Transverse colon (tissue), 4 donors: ENCODE data around the gene CPNE1. TPM values are rescaled to one million over a fixed set of nuclear protein-coding genes. Genes with fewer than 3 reads are reported as not detected.
"Not testable (repeated sequence)": the region's sequence is repeated elsewhere in the genome, so short reads cannot be mapped to it uniquely, and the experiment has no call there.

Source experiments
- DNase-seq: peaks from one replicate; pipeline ENCODE4 v3.0.0-alpha.2; 2019
- H3K27ac ChIP-seq, 4 donors: fragments of 200-600 bp; sonication (generic); 2 replicates each; pipeline ENCODE4 v1.5.1; 2016 to 2018; ENCODE audit warnings: inconsistent platforms in 4 of 4
- H3K27me3 ChIP-seq: fragments of 200-600 bp; sonication (generic); 2 replicates; pipeline ENCODE4 v1.5.1; 2017; ENCODE audit warnings: inconsistent platforms
- H3K36me3 ChIP-seq, 4 donors: fragments of 200-600 bp; sonication (generic); 2 replicates each; pipeline ENCODE4 v1.5.1; 2017 to 2019; ENCODE audit warnings: inconsistent platforms in 4 of 4
- H3K4me1 ChIP-seq, 4 donors: fragments of 200-600 bp; sonication (generic); 2 replicates each; pipeline ENCODE4 v1.5.1; 2017 to 2020; ENCODE audit warnings: inconsistent platforms in 4 of 4
- H3K4me3 ChIP-seq, 4 donors: fragments of 200-600 bp; sonication (generic); 1 replicate in 1 of 4; 2 replicates in 3 of 4; pipeline versions ENCODE4 v1.5.1 to v1.6.1; 2017 to 2019; ENCODE audit warnings: inconsistent platforms in 4 of 4
- H3K9me3 ChIP-seq, 2 donors: fragments of 200-600 bp; sonication (generic); 2 replicates each; pipeline ENCODE4 v1.5.1; 2017 to 2019; ENCODE audit warnings: inconsistent platforms in 2 of 2
- EP300 ChIP-seq: sonication (generic); formaldehyde crosslinking; IDR thresholded peaks from one replicate; pipeline ENCODE4 v1.6.1; 2017; ENCODE audit warnings: antibody characterized with exemption, low read depth
- POLR2A ChIP-seq: fragments of 450-650 bp; IDR thresholded peaks from one replicate; pipeline ENCODE4 v1.6.1; 2016; ENCODE audit warnings: antibody characterized with exemption, mild to moderate bottlenecking, moderate library complexity
- POLR2AphosphoS5 ChIP-seq, 3 donors: sonication (generic); formaldehyde crosslinking; IDR thresholded peaks; one replicate each; pipeline ENCODE4 v1.6.1; 2016; ENCODE audit warnings: antibody characterized with exemption in 3 of 3
- WGBS, 2 donors: methylation state at CpG; one replicate each; pipeline ENCODE4 v1.1.5; 2018; ENCODE audit warnings: low coverage in 1 of 2; 5-methylcytosine and 5-hydroxymethylcytosine counted together
- in situ Hi-C, 4 donors: fragments of 200-750 bp; cut with MboI; loops; one replicate each; pipeline versions ENCODE4 v1.15.0 to v1.15.1; 2017; ENCODE audit warnings: low sequenced_read_pairs in 3 of 4, low pct_ligation_motif_present in 1 of 4, low pct_unique_long_range_greater_than_20kb in 1 of 4
- intact Hi-C: fragments of 100-400 bp; cut with DNase I; formaldehyde crosslinking; loops from one replicate; pipeline ENCODE4 v1.15.1; 2023; ENCODE audit warnings: low total_unique reads
- total RNA-seq, 4 donors: library from RNA; depleted of rRNA; stranded (reverse); fragments of >200 nt; gene quantifications; one replicate each; pipeline ENCODE4 v1.1.0, GENCODE V29; 2016
- TF ChIP-seq, protein P1 (sequence below), 5 experiments: fragments of 200-600 bp in 3 of 5; fragments of 450-650 bp in 2 of 5; sonication (generic) in 3 of 5; IDR thresholded peaks; 1 replicate in 2 of 5; 2 replicates in 3 of 5; pipeline ENCODE4 v1.5.1; 2016 to 2017; ENCODE audit warnings: antibody characterized with exemption in 5 of 5, inconsistent platforms in 3 of 5, mild to moderate bottlenecking in 2 of 5, moderate library complexity in 1 of 5

Gene CPNE1
- total RNA-seq, 4 donors from 2014 or later: 67.7 to 225 (median 132) TPM

- peaks cover 0 to 96% (median 46%) of the 10 kb centered on the region in 4 donors for H3K36me3 ChIP-seq
- 58 to 61% methylated on average over 6 of the region's 6 CpGs for WGBS, 2 donors
- DNase-seq: no peak
- intact Hi-C loops: no loop called here
- H3K4me1 ChIP-seq: peaks cover 0 to 32% (median 8%) of the 10 kb centered on the region in 4 donors
- no peak for TF ChIP-seq POLR2A
- no peak for TF ChIP-seq POLR2AphosphoS5 (IDR thresholded peaks at IDR 0.05)
- no peak for TF ChIP-seq EP300
- TF ChIP-seq, protein P1, sequence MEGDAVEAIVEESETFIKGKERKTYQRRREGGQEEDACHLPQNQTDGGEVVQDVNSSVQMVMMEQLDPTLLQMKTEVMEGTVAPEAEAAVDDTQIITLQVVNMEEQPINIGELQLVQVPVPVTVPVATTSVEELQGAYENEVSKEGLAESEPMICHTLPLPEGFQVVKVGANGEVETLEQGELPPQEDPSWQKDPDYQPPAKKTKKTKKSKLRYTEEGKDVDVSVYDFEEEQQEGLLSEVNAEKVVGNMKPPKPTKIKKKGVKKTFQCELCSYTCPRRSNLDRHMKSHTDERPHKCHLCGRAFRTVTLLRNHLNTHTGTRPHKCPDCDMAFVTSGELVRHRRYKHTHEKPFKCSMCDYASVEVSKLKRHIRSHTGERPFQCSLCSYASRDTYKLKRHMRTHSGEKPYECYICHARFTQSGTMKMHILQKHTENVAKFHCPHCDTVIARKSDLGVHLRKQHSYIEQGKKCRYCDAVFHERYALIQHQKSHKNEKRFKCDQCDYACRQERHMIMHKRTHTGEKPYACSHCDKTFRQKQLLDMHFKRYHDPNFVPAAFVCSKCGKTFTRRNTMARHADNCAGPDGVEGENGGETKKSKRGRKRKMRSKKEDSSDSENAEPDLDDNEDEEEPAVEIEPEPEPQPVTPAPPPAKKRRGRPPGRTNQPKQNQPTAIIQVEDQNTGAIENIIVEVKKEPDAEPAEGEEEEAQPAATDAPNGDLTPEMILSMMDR (IDR thresholded peaks at IDR 0.05): no peak
- no peaks in the 10 kb centered on the region for H3K9me3 ChIP-seq
- in situ Hi-C loops: loop anchor here in 2 of 4 donors (25.0 kb wide), 1 partner anchor 176 kb away; no protein-coding TSS in a partner anchor
- H3K4me3 ChIP-seq: no peak overlapping the region
- H3K27ac ChIP-seq: no peak overlapping the region
- no peaks in the 10 kb centered on the region for H3K27me3 ChIP-seq
Observed at GRCh38 chr20:35710884-35711587, 46.3 kb upstream of the CPNE1 start.

DNA sequence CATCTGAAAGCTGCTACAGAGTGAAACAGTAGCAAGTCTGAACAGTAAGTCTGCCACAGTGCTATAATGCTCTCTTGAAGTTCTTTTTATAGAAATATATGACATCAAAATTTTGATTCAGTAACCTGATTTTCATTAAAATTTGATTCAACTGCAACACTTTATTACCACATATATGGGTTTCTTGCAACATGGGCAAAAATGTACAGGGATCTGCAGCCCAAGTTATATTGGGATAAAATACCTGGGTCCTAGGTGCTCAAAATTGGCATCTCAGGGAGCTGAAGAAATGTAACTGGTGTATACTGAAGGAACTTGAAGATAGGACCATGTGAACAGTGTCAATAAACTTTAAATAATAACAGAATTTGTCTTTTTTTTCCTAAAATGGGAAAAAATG is 45.3 kb upstream of the CPNE1 start:
- in situ Hi-C loops (loop anchor here in 2 of 4 donors (25.0 kb wide), 1 partner anchor 177 kb away; no protein-coding TSS in a partner anchor), intact Hi-C loops (no loop called here)
- no peak overlapping the region for H3K27ac ChIP-seq

DNA sequence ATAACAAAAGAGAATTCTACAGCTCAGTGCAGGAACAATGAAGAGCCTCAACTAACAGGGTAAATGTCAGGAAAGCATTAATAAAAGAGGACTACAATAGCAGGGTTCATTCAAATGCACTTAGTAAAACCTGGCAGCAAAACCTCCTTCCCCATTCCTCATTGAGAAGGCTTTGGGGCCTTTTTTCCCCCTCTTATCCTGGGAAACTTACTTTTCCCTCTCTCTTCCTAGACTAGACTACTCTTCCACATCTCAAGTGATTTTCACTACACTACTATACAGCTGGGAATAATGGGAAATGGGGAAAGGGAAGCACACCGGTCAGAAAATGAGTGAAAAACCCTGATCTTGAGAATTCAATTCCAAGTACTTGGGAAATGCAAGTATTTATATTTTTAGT is 44.6 kb upstream of the CPNE1 start:
- Histone ChIP-seq H3K27me3 (no peaks in the 10 kb centered on the region), H3K36me3 (peaks cover 0 to 96% (median 49%) of the 10 kb centered on the region in 4 donors), H3K4me3 (no peak overlapping the region), H3K27ac (no peak overlapping the region), H3K4me1 (peaks cover 0 to 32% (median 8%) of the 10 kb centered on the region in 4 donors), H3K9me3 (no peaks in the 10 kb centered on the region)
- in situ Hi-C loops: loop anchor here in 2 of 4 donors (25.0 kb wide), 1 partner anchor 178 kb away; no protein-coding TSS in a partner anchor
- DNase-seq: no peak
- intact Hi-C loops: no loop called here
- TF ChIP-seq POLR2AphosphoS5 (IDR thresholded peaks at IDR 0.05) (peak in 1 of 3 donors; percentile 5), EP300 (no peak)
- 80 to 86% methylated on average over 1 of the region's 1 CpG for WGBS, 2 donors

More for the DNA sequence above, 45.3 kb upstream of the CPNE1 start:
- no peak for DNase-seq
- H3K27me3 ChIP-seq: no peaks in the 10 kb centered on the region
- no peak for TF ChIP-seq EP300
- no peak for TF ChIP-seq POLR2AphosphoS5 (IDR thresholded peaks at IDR 0.05)
- TF ChIP-seq, protein P1 (IDR thresholded peaks at IDR 0.05): no peak
- TF ChIP-seq POLR2A: no peak
- H3K4me3 ChIP-seq: no peak overlapping the region
- no peaks in the 10 kb centered on the region for H3K9me3 ChIP-seq
- H3K36me3 ChIP-seq: peaks cover 0 to 96% (median 46%) of the 10 kb centered on the region in 4 donors
- peaks cover 0 to 32% (median 8%) of the 10 kb centered on the region in 4 donors for H3K4me1 ChIP-seq

DNA sequence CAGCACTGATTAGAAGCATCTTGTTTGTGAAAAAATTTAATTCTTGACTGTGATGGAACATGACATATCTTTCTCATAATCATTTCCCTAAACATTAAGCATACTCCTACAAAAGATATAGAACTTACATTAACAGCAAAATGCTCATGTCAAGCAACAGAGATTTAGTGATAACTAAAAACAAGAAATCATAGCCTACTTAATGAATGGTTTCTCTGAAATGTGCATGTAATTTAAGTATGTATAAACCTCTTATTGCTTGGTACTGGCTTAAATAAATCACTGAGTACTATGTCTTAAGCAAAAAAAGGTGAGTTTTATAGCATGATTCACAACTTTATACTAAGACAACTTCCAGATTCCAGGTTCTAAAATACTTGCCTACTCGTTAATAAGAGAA is 43.8 kb upstream of the CPNE1 start:
- no peak overlapping the region for H3K27ac ChIP-seq
- WGBS, 2 donors: 30 to 60% methylated on average over 1 of the region's 1 CpG
- no peak for TF ChIP-seq POLR2AphosphoS5 (IDR thresholded peaks at IDR 0.05)
- H3K4me3 ChIP-seq: no peak overlapping the region
- H3K36me3 ChIP-seq: peaks cover 0 to 96% (median 49%) of the 10 kb centered on the region in 4 donors
- peaks cover 0 to 32% (median 8%) of the 10 kb centered on the region in 4 donors for H3K4me1 ChIP-seq
- in situ Hi-C loops: loop anchor here in 2 of 4 donors (25.0 kb wide), 1 partner anchor 179 kb away; no protein-coding TSS in a partner anchor
- H3K27me3 ChIP-seq: no peaks in the 10 kb centered on the region
- DNase-seq: no peak
- no peaks in the 10 kb centered on the region for H3K9me3 ChIP-seq
- intact Hi-C loops: no loop called here

DNA sequence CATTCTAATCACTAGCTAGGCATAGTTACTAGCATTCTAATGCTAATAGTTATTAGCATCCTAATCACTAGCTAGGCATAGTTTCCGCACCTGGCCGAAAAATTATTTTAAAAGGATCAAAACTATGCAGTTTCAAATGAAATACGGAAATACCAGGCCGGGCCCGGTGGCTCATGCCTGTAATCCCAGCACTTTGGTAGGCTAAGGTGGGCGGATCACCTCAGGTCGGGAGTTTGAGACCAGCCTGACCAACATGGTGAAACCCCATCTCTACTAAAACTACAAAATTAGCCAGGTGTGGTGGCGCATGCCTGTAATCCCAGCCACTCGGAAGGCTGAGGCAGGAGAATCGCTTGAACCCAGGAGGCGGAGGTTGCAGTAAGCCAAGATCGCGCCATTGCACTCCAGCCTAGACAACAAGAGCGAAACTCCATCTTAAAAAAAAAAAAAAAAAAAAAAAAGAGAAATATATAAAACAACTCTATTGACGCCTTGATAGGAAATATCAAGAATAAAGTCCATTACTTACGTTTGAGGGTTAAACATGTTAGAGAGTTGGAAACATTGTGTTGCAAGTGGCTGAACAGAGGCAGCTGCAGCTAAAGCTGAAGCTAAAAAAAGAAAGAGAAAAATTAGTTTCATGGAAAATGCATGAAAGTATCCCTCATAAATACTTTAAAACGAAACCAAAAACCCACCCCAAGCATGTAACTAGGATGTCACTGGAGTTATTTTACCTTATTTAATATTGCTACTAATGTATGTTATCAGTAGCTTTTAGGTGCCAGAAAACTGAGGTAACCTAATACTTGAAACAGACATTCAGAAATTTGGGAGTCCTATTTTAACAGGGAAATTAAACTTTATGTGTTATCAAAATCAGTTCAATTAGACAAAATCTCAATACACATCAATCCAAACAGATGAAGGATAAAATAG is 42.2 kb upstream of the CPNE1 start:
- intact Hi-C loops: not testable (repeated sequence)

DNA sequence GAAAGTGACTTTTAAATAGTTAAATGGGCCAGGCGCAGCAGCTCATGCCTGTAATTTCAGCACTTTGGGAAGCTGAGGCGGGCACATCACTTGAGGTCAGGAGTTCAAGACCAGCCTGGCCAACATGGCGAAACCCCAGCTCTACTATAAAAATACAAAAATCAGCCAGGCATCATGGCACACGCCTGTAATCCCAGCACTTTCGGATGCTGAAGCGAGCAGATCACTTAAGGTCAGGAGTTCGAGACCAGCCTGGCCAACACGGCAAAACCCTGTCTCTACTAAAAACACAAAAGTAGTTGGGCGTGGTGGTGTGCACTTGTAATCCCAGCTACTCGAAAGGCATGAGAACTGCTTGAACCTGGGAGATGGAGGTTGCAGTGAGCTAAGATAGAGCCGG is 41.2 kb upstream of the CPNE1 start:
- DNase-seq, H3K9me3 ChIP-seq, H3K27ac ChIP-seq, intact Hi-C loops, H3K27me3 ChIP-seq, H3K4me3 ChIP-seq: not testable (repeated sequence)
- peaks cover 0 to 28% (median 7%) of the 10 kb centered on the region in 4 donors for H3K4me1 ChIP-seq
- peaks cover 0 to 84% (median 42%) of the 10 kb centered on the region in 4 donors for H3K36me3 ChIP-seq
- in situ Hi-C loops: loop anchor here in 2 of 4 donors (25.0 kb wide), 1 partner anchor 181 kb away; no protein-coding TSS in a partner anchor
- 87 to 89% methylated on average over 6 to 11 of the region's 11 CpGs for WGBS, 2 donors

More for the DNA sequence above, 42.2 kb upstream of the CPNE1 start:
- WGBS, 2 donors: 89% methylated on average over 15 to 17 of the region's 17 CpGs
- Histone ChIP-seq H3K36me3 (peaks cover 0 to 93% (median 47%) of the 10 kb centered on the region in 4 donors), H3K4me1 (peaks cover 0 to 30% (median 8%) of the 10 kb centered on the region in 4 donors)
- H3K9me3 ChIP-seq, H3K4me3 ChIP-seq, H3K27ac ChIP-seq, DNase-seq, H3K27me3 ChIP-seq: not testable (repeated sequence)
- in situ Hi-C loops: loop anchor here in 2 of 4 donors (25.0 kb wide), 1 partner anchor 180 kb away; no protein-coding TSS in a partner anchor
